A673 (cell line): ENCODE data around the gene UMAD1.

Source experiments
- CTCF ChIP-seq: fragments of 300-800, 200-600 bp; sonication (generic); conservative IDR thresholded peaks from 2 replicates; pipeline ENCODE4 v1.5.1; 2017; ENCODE audit warnings: low read depth, mild to moderate bottlenecking, antibody characterized with exemption, low read length, moderate library complexity, mixed read lengths
- EZH2 ChIP-seq: fragments of 200-600 bp; sonication (generic); IDR thresholded peaks from 2 replicates; pipeline ENCODE4 v1.6.1; 2017; ENCODE audit warnings: borderline replicate concordance, low read depth, mild to moderate bottlenecking, mixed read lengths, antibody characterized with exemption, low read length; ENCODE audit not compliant: poor library complexity, severe bottlenecking

- TF ChIP-seq CTCF, result no peak
- TF ChIP-seq EZH2, result no peak
Measured at GRCh38 chr7:7859411-7859810, 218.9 kb downstream of the UMAD1 start.
